H1 (cell line): ENCODE data around the gene TTLL5. TPM values are rescaled to one million over a fixed set of nuclear protein-coding genes. Genes with fewer than 3 reads are reported as not detected.

Experiments used
- CTCF ChIA-PET: fragments of 300-600 bp; sonication (Branson Sonifier 250); formaldehyde crosslinking; loops from one replicate; lab custom pipeline; 2021; ENCODE audit not compliant: partially characterized antibody; lab: Charles Lee
- POLR2A ChIA-PET: fragments of 300-600 bp; sonication (Branson Sonifier 250); formaldehyde crosslinking; loops from one replicate; lab custom pipeline; 2021; ENCODE audit warnings: inconsistent platforms; ENCODE audit not compliant: partially characterized antibody; lab: Charles Lee
- DNase-seq, 2 experiments: peaks; one replicate each; pipeline versions ENCODE4 v3.0.0 to v3.0.0-alpha.2; 2010 to 2022; ENCODE audit warnings: low spot score in 2 of 2, low read depth in 1 of 2, mixed read lengths in 1 of 2
- FAIRE-seq: peaks from 2 replicates; lab custom pipeline; 2011; peaks lifted over from hg19 to GRCh38; lab: Jason Lieb, UNC
- H2AFZ ChIP-seq: 2 replicates; pipeline ENCODE4 v1.8.1; 2012; ENCODE audit warnings: low read length, inconsistent platforms
- H2AK5ac ChIP-seq: 2 replicates; pipeline ENCODE4 v1.6.1; 2013; ENCODE audit warnings: low read depth, low read length
- H2BK120ac ChIP-seq: replicated peaks from 2 replicates; pipeline ENCODE3; 2013; ENCODE audit warnings: low read depth, low read length, inconsistent platforms
- H2BK12ac ChIP-seq: 2 replicates; pipeline ENCODE4 v1.6.1; 2013; ENCODE audit warnings: low read depth, low read length
- H2BK15ac ChIP-seq: 2 replicates; pipeline ENCODE4 v1.6.1; 2013; ENCODE audit warnings: low read length
- H2BK20ac ChIP-seq: 2 replicates; pipeline ENCODE4 v1.6.1; 2013; ENCODE audit warnings: low read length
- H2BK5ac ChIP-seq: 2 replicates; pipeline ENCODE4 v1.6.1; 2013; ENCODE audit warnings: low read depth, low read length
- H3K14ac ChIP-seq: 2 replicates; pipeline ENCODE4 v1.6.1; 2013; ENCODE audit warnings: inconsistent platforms; ENCODE audit not compliant: insufficient read length
- H3K18ac ChIP-seq: 2 replicates; pipeline ENCODE4 v1.6.1; 2013; ENCODE audit warnings: low read length; ENCODE audit errors: extremely low read depth
- H3K23ac ChIP-seq: 2 replicates; pipeline ENCODE4 v1.6.1; 2013; ENCODE audit warnings: inconsistent platforms; ENCODE audit not compliant: insufficient read length
- H3K23me2 ChIP-seq: 2 replicates; pipeline ENCODE4 v1.6.1; 2013; ENCODE audit warnings: low read depth, low read length
- H3K27ac ChIP-seq: 2 replicates; pipeline ENCODE4 v1.6.1; 2011; ENCODE audit warnings: low read depth, low read length, inconsistent platforms
- H3K27me3 ChIP-seq, 4 experiments: replicated peaks in 1 of 4; 1 replicate in 1 of 4; 2 replicates in 3 of 4; pipeline versions ENCODE4 v1.6.1 to v1.8.1; 2011 to 2013; ENCODE audit warnings: low read length in 3 of 4, mild to moderate bottlenecking in 3 of 4, inconsistent platforms in 2 of 4, mixed read lengths in 2 of 4, moderate library complexity in 1 of 4; ENCODE audit not compliant: control insufficient read depth in 3 of 4, insufficient read depth in 3 of 4; ENCODE audit errors: extremely low read depth in 1 of 4
- H3K36me3 ChIP-seq, 4 experiments: 2 replicates each; pipeline versions ENCODE4 v1.6.1 to v1.8.1; 2011 to 2013; ENCODE audit warnings: mild to moderate bottlenecking in 4 of 4, low read length in 3 of 4, moderate library complexity in 2 of 4, control low read depth in 1 of 4, inconsistent platforms in 1 of 4; ENCODE audit not compliant: insufficient read depth in 4 of 4, control insufficient read depth in 2 of 4
- H3K4ac ChIP-seq: replicated peaks from 2 replicates; pipeline ENCODE3; 2013; ENCODE audit warnings: low read length, low read depth, mixed read lengths, inconsistent platforms; ENCODE audit not compliant: insufficient read length
- H3K4me1 ChIP-seq, 4 experiments: replicated peaks in 1 of 4; 1 replicate in 1 of 4; 2 replicates in 3 of 4; pipeline versions ENCODE4 v1.6.1 to v1.8.1; 2011 to 2013; ENCODE audit warnings: low read length in 3 of 4, inconsistent platforms in 2 of 4, mixed read lengths in 1 of 4; ENCODE audit not compliant: insufficient read depth in 4 of 4, control insufficient read depth in 3 of 4
- H3K4me2 ChIP-seq, 2 experiments: 2 replicates each; pipeline versions ENCODE4 v1.6.1 to v1.8.1; 2011 to 2013; ENCODE audit warnings: low read depth in 2 of 2, low read length in 2 of 2, control low read depth in 1 of 2, inconsistent platforms in 1 of 2, mild to moderate bottlenecking in 1 of 2; ENCODE audit not compliant: insufficient read depth in 1 of 2
- H3K4me3 ChIP-seq, 4 experiments: fragments of 200-600, 300-600 bp in 1 of 4; sonication (generic), shearing (Covaris generic), sonication (Bioruptor Twin) in 1 of 4; 2 replicates each; pipeline versions ENCODE4 v1.5.1 to v1.8.1; 2011 to 2016; ENCODE audit warnings: low read length in 4 of 4, low read depth in 3 of 4, control low read depth in 2 of 4, inconsistent platforms in 2 of 4, mild to moderate bottlenecking in 2 of 4, mixed read lengths in 1 of 4, moderate library complexity in 1 of 4; ENCODE audit not compliant: insufficient read depth in 2 of 4; ENCODE audit errors: extremely low read depth in 1 of 4
- H3K56ac ChIP-seq: replicated peaks from 2 replicates; pipeline ENCODE3; 2013; ENCODE audit warnings: low read depth, mild to moderate bottlenecking, mixed read lengths, low read length, inconsistent platforms; ENCODE audit not compliant: insufficient read length
- H3K79me1 ChIP-seq: 2 replicates; pipeline ENCODE4 v1.6.1; 2013; ENCODE audit warnings: low read depth, low read length, control low read depth
- H3K79me2 ChIP-seq, 2 experiments: 2 replicates each; pipeline versions ENCODE4 v1.6.1 to v1.8.1; 2012 to 2013; ENCODE audit warnings: low read length in 2 of 2, mild to moderate bottlenecking in 2 of 2, inconsistent platforms in 1 of 2; ENCODE audit not compliant: insufficient read depth in 2 of 2, control insufficient read depth in 1 of 2
- H3K9ac ChIP-seq, 4 experiments: replicated peaks in 1 of 4; 1 replicate in 1 of 4; 2 replicates in 3 of 4; pipeline versions ENCODE4 v1.6.1 to v1.8.1; 2011 to 2013; ENCODE audit warnings: low read depth in 3 of 4, low read length in 3 of 4, control low read depth in 2 of 4, mild to moderate bottlenecking in 2 of 4, moderate library complexity in 2 of 4, inconsistent platforms in 1 of 4; ENCODE audit errors: extremely low read depth in 1 of 4
- H3K9me3 ChIP-seq, 2 experiments: 2 replicates each; pipeline versions ENCODE4 v1.6.1 to v1.8.1; 2012 to 2013; ENCODE audit warnings: mild to moderate bottlenecking in 2 of 2, moderate library complexity in 2 of 2, control low read depth in 1 of 2, inconsistent platforms in 1 of 2, low read depth in 1 of 2, low read length in 1 of 2, mixed read lengths in 1 of 2; ENCODE audit not compliant: insufficient read depth in 2 of 2
- H4K20me1 ChIP-seq, 2 experiments: replicated peaks in 1 of 2; 2 replicates each; pipeline versions ENCODE3 to v1.8.1; 2011 to 2013; ENCODE audit warnings: inconsistent platforms in 2 of 2, low read length in 2 of 2, mild to moderate bottlenecking in 1 of 2; ENCODE audit not compliant: insufficient read depth in 2 of 2, control insufficient read depth in 1 of 2
- H4K5ac ChIP-seq: 2 replicates; pipeline ENCODE4 v1.6.1; 2013; ENCODE audit warnings: low read length, low read depth, mixed read lengths, inconsistent platforms; ENCODE audit not compliant: insufficient read length
- H4K8ac ChIP-seq: 2 replicates; pipeline ENCODE4 v1.8.0; 2013; ENCODE audit warnings: mild to moderate bottlenecking, moderate library complexity, low read length, inconsistent platforms; ENCODE audit not compliant: insufficient read depth; ENCODE audit errors: extremely low read depth
- H4K91ac ChIP-seq: replicated peaks from 2 replicates; pipeline ENCODE3; 2013; ENCODE audit warnings: low read length, mixed read lengths, inconsistent platforms; ENCODE audit not compliant: insufficient read length
- ATF3 ChIP-seq: IDR thresholded peaks from 2 replicates; pipeline ENCODE4 v1.6.1; 2011; ENCODE audit warnings: low read depth, mild to moderate bottlenecking, low read length; ENCODE audit not compliant: insufficient read depth
- CTBP2 ChIP-seq: IDR thresholded peaks from 2 replicates; pipeline ENCODE4 v1.7.0; 2011; ENCODE audit warnings: borderline replicate concordance, mild to moderate bottlenecking, moderate library complexity, mixed read lengths, low read length; ENCODE audit not compliant: insufficient read depth, insufficient read length
- GTF2F1 ChIP-seq: IDR thresholded peaks from 2 replicates; pipeline ENCODE4 v1.6.1; 2012; ENCODE audit warnings: low read depth, low read length, improper control_type of control experiment, borderline replicate concordance
- RFX5 ChIP-seq: IDR thresholded peaks from 2 replicates; pipeline ENCODE4 v1.6.1; 2011; ENCODE audit warnings: low read depth, low read length, improper control_type of control experiment, borderline replicate concordance
- SIRT6 ChIP-seq: IDR thresholded peaks from one replicate; pipeline ENCODE4 v1.7.1; 2012; ENCODE audit warnings: low read length, inconsistent platforms
- SIX5 ChIP-seq: IDR thresholded peaks from 2 replicates; pipeline ENCODE4 v1.6.1; 2011; ENCODE audit warnings: mild to moderate bottlenecking, low read depth, low read length
- SRF ChIP-seq: IDR thresholded peaks from 2 replicates; pipeline ENCODE4 v1.6.1; 2011; ENCODE audit warnings: mild to moderate bottlenecking, low read depth, low read length, moderate library complexity
- SUZ12 ChIP-seq: fragments of 200-600 bp; sonication (generic); IDR thresholded peaks from 2 replicates; pipeline ENCODE4 v1.6.1; 2012; ENCODE audit warnings: mild to moderate bottlenecking, inconsistent platforms, low read length, moderate library complexity, mixed read lengths
- TAF7 ChIP-seq: optimal IDR thresholded peaks from 2 replicates; pipeline ENCODE3; 2011; ENCODE audit warnings: low read depth, mild to moderate bottlenecking, inconsistent platforms, low read length, moderate library complexity, borderline replicate concordance
- TBP ChIP-seq: IDR thresholded peaks from 2 replicates; pipeline ENCODE4 v1.6.1; 2011; ENCODE audit warnings: low read depth, low read length, improper control_type of control experiment
- YY1 ChIP-seq: IDR thresholded peaks from 2 replicates; pipeline ENCODE4 v1.6.1; 2011; ENCODE audit warnings: low read depth, mild to moderate bottlenecking, low read length
- polyA plus RNA-seq, 7 experiments: library from polyadenylated mRNA; depleted of rRNA in 3 of 7; stranded (reverse) in 5 of 7; unstranded in 2 of 7; fragments of >200 nt in 5 of 7; fragments of 200-250 nt in 2 of 7; gene quantifications; 1 replicate in 5 of 7; 2 replicates in 1 of 7; 4 replicates in 1 of 7; pipeline versions ENCODE4 v1.2.1 to v1.2.3, GENCODE V29; 2011 to 2013; ENCODE audit warnings: missing spikeins in 2 of 7, mixed read lengths in 2 of 7
- total RNA-seq: library from RNA; stranded (reverse); fragmentation: NEBNext Ultra II Directional; extraction: Animal tissue kit (Norgen Biotek cat#: 25700); gene quantifications from 2 replicates; pipeline ENCODE4 v1.2.1, GENCODE V29; 2021

TTLL5 gene
- total and polyA plus RNA-seq, 2 of the 8 experiments (the other 6 are each of a cell fraction or from before 2014, with no cell fraction given), result 16.1 to 45.9 TPM

- Histone ChIP-seq H4K5ac (no peak overlapping the region), H3K9me3 (no peaks in the 10 kb centered on the region), H3K23ac (no peak overlapping the region), H4K91ac (no peak overlapping the region), H3K4me2 (no peak overlapping the region), H2BK20ac (no peak overlapping the region), H3K4me3 (no peak overlapping the region), H3K18ac (no peak overlapping the region), H2BK120ac (no peak overlapping the region), H3K23me2 (no peaks in the 10 kb centered on the region), H4K8ac (no peak overlapping the region), H4K20me1 (peaks cover 0 to 1% of the 10 kb centered on the region in 2 experiments), H2BK12ac (no peak overlapping the region), H2BK5ac (no peak overlapping the region), H3K27ac (no peak overlapping the region), H2AFZ (no peak overlapping the region), H2AK5ac (no peak overlapping the region), H3K14ac (no peak overlapping the region), H2BK15ac (no peak overlapping the region), H3K79me2 (no peaks in the 10 kb centered on the region), H3K27me3 (no peaks in the 10 kb centered on the region), H3K9ac (no peak overlapping the region), H3K56ac (no peak overlapping the region), H3K4me1 (no peaks in the 10 kb centered on the region), H3K79me1 (no peaks in the 10 kb centered on the region), H3K4ac (no peak overlapping the region), H3K36me3 (peaks cover 3 to 14% (median 7%) of the 10 kb centered on the region in 4 experiments; a peak in 7 of 8 replicates)
- DNase-seq (no peak), FAIRE-seq (no peak)
- ChIA-PET POLR2A (no interaction called here), CTCF (interaction anchor here (1.4 kb wide), 1 partner anchor 62 kb away, joined by 6 read pairs; no protein-coding TSS in a partner anchor)
- no peak for TF ChIP-seq ATF3
- TF ChIP-seq YY1, result no peak
- TF ChIP-seq SRF, result no peak
- TF ChIP-seq SIRT6, result no peak
- no peak for TF ChIP-seq RFX5
- TF ChIP-seq TAF7, result no peak
- no peak for TF ChIP-seq SUZ12
- no peak for TF ChIP-seq TBP
- no peak for TF ChIP-seq GTF2F1
- no peak for TF ChIP-seq SIX5
- no peak for TF ChIP-seq CTBP2
These were observed 112.0 kb downstream of the TTLL5 start for GRCh38 chr14:75773046-75773445.
